NCI-H2081 (cell line): ENCODE data around the gene FAM110C.
A peak's percentile ranks its signal among the peaks of the same experiment; 100 is the strongest.
"Not testable (repeated sequence)": the region's sequence is repeated elsewhere in the genome, so short reads cannot be mapped to it uniquely, and the experiment has no call there.

Source experiments
- DNase-seq, 2 experiments: peaks; one replicate each; lab custom pipeline; 2025; lab: John Stamatoyannopoulos, UW

FAM110C gene

DNA sequence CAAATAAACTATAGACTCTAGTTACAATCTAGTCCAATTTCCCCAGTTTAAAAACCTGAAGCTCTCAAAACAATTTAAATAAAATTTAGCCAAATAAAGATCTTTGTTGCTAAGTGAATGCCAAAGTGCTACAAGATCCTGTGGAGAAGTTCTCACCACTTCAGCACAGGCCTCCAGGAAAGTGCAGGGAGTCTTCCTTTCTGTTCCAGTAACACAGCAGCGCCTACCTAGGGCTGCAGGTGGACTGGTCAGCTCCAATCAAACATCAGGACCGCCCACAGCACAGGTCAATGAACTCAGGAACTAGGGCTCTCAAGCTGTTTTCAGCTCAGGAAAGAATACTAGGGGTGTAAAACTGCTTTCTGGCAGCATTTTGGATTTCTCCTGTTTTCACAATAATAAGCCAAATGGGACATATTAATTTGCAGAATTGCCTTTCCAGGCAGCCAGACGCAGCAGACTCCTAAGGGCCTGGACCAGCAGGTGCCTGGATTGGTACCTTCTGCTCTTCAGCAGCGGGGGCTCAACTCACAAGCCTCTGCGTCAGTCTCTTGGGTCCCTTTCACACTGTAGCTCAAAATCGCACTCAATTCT lies 1.5 kb downstream of the FAM110C start:
- DNase-seq: no peak

DNA sequence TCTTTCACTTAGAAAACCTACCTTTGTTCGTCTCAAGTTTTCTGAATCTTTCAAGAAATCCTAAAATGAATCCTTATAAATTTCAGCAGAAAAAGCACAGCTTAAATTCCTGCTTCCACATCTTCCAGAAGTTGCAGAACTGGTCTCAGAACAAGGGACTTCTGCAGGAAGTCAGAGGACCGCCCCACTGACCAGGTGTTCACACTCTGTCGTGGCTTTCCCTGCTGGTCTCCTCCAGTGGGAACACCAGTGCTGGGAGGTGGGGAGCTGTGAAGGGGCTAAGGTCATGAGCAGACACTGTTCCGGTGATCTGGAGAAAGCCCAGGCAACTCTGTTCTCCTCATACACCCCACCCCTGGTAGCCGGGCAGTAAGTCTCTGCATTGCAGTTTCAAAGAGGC lies 3.5 kb downstream of the FAM110C start:
- no peak for DNase-seq

DNA sequence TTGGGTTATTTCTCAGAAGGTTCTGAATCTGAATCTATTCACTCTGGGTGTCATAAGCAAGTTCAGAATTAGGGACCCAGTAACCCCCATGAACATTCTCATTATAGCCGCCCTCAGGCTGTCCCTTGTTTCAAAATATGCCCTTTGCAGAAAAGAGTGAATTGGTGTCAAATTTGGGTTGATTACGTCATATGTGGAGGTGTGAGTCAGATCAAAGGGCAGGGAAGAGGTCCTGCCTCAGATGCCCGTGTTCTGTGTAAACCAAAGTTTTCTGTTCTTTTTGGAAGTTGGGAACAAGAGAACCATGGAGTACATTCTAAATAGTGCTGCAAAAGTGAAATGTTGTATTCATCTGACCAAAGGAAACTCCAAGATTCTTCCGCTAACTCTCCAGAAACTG lies 5.8 kb downstream of the FAM110C start:
- DNase-seq: no peak

DNA sequence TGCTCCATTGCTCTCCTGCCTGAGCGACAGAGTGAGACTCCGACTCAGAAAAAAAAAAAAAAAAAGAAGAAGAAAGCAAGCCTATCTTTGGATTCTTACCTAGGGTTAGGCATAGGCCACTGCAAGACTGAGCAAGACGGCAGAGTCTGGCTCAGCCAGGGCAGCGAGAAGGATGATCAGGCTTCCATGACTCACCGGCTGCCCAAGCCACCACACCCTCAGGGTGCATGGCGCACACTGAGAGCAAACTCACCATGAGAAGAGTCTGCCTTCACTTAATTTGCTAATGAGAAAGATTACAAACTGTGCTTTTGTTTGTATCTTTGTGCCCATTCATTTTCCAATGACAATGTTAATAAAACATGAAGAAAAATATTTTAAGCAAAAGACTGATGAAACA lies 8.2 kb downstream of the FAM110C start:
- DNase-seq: no peak

DNA sequence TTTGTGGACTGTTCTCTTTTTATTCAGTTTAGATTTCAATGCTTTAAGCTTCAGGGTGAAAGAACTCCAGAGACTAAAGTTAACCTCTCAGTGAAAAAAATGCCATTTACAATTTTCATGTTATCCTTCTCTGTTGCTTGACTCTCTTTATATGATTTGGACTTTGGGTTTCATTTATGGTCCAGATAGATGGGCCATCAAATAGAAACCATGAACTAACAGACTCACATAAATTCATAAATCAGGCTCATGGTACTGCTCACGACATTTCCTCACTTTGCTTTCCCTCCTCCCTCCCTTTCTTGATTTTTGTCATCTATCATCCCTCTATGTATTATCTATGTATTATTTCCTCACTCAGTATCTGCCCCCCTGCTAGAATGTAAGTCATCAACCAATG lies 10.0 kb downstream of the FAM110C start:
- no peak for DNase-seq

DNA sequence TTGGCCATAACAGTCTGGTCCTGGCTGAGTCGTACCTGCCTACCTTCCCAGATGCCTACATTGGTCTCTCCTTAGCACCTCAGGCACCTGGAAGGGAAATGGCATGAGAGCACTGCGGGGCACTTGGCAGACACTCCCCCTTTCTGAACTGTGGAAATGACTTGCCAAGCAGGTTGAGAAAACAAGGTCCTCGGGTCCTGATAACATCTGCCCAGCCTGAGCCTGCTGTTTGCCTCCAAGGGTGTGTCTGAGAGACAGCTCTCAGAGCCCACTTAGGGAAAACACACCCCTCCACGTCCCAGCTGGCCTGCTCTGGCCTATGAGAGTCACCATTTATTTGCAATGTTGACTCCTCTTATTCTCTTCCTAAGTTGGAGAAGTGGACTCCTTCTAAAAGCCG lies 10.5 kb downstream of the FAM110C start:
- no peak for DNase-seq

DNA sequence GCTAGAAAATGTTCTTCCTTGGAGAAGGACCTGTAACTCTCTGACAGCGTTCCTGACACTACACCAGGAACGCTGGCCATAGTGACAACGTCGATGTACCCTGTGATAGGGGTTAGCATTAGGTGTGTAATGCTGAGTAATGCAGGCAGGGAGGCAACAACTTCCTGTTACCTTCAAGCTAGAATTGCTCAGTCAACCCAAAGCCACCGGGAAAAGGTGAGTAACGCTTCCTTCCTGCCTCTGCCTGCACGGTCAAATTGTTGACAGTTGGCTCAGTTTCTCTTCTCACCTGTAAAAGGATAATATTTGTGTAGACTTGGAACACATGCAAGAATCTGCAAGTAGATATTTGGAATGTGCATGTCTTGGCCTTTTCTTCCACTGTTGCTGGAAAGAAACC lies 12.7 kb downstream of the FAM110C start:
- DNase-seq: no peak

DNA sequence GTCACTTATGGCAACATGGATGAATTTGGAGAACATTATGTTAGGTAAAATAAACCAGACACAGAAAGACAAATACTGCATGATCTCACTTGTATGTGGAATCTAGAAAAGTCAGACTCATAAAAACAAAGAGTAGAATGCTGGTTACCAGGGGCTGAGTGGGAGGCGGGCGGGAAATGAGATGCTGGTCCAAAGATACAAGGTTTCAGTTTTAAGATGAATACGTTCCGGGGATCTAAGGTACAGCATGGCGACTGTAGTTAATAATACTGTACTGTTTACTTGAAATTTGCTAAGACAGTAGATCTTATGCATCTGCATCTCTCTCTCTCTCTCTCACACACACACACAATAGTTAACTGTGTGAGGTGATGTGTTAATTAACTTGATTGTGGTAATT lies 14.2 kb downstream of the FAM110C start:
- DNase-seq: no peak

DNA sequence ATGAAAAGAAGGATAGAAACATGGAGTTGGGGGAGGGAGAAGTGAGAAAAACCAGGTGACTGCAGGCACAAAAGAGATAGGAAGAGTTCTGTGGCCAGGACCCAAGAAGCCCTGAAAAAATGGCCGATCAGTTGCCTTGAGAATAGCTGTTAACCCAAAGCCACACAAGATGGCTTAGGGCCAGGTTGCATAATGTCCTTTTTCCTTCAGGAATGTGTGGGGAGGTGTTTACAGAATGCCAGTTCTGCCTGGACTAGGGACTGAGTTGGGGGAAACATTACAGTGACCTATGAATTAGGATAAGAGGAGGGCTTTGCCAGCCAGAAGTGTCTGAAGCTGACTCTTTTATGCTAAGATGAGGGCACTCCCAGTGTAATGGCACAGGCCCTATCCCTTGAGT lies 17.1 kb downstream of the FAM110C start:
- DNase-seq: no peak

DNA sequence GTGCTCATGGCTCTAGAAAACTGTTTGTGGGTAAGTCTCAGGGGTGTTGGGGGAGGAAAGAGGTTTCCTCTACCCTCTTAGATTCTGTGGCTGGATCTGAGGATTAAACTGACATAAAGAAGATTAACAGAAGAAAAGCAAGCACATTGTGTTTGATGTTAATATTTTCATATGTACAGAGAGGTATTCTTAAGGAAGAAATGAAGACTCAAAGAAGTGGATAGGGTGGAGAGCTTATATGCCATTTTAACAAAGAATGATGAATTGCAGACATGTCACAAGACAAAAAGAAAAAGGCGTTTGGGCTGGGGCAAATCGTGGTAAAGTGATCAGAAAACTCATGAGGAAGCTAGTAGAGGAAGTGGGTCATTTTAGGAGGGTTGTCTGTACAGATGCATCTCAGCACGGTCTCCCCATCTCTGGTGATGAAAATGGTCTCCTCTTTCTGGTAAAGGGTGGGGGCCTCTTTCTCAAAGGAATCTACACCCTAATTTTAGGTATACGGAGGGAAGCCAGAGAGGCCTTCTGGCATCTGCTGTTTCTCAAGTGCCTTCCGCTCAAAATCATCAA lies 17.8 kb downstream of the FAM110C start:
- no peak for DNase-seq

DNA sequence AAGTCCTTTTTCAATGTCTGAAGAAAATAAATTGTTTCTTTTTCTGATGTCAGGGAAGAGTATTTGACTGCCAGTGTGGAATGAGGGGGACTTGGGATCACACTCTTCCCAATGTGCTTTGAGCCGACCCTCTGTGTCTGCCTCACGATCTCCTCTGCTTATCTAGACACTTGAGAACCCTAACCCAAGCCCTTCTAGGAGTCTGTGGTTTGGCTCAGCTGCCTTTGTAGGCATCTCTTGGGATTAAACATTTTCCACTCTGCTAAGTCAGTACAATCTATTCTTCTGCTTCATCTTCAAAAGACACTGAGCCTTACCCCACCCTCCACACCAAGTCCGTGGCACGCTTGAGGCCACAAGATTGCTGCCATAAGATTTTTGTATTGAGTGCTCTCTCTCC lies 19.4 kb downstream of the FAM110C start:
- DNase-seq: no peak

DNA sequence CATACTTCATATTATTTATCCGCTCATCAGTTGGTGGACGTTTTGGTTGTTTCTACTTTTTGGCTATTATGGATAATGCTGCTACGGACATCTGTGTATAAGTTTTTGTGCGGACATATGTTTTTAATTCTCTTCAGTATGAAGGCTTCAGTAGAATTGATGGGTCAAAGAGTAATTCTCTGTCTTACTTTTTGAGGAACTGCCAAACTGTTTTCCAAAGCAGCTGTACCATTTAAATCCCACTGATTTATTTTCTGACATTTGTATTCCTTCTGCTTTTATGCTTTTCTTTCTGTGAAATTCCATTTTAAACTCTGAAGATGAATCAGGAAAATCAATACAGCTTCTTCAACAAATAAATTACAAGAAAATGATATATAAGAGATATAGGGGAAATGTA lies 20.8 kb downstream of the FAM110C start:
- no peak for DNase-seq

DNA sequence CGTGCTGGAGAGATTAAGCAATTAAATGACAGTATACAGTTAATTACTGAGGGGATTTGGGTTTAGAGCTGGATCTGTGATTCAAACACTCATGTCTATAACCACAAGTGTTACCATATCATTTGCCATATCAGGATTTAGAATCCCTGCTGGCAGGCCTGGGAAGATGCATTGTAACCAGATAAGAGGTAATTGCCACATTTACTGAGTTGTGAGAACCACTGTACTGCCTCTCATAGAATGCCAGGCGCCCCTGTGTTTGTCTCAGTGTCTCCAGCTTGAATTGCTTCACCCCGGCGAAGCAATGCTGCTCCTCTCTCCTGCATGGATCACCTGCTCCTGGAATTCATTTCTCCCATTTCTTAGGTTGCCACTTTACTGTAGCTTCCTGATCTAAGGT lies 21.7 kb downstream of the FAM110C start:
- DNase-seq: peak in 1 of 2 experiments; percentile 31

DNA sequence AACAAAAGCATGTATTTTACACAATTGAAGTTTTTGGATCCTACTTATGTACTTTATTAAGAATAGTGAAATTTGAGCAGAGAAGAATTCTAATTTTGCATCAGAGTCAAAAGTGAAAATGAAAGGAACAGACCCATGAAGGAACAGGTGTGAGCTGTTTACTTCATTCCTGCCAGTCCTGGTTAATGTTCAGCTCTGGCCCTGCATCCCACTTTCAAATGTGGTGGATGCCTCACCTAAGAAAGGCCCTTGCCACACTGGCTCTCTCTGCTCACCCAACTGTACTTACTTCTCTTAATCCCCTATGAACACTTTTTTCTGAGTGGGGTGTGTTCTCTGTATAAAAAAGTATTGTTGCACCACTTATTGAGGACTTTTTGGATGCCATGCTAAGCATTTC lies 22.2 kb downstream of the FAM110C start:
- DNase-seq: no peak

DNA sequence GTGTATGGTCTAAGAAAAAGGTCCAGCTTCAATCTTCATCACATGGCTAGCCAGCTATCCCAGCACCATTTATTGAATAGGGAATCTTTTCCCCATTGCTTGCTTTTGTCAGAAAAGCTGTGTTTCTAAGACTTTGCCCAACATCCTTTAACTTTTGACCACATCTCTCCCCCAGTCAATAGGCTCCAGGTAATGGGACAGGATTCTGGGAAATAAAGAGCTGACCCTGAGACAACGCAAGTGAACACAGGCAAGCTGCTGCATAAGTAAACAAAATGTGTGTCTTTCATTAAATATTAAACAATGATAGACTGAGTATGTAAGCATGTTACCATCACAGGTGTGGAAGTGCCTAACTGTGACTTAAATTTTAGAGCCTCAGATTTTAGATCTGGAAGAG lies 23.0 kb downstream of the FAM110C start:
- no peak for DNase-seq

DNA sequence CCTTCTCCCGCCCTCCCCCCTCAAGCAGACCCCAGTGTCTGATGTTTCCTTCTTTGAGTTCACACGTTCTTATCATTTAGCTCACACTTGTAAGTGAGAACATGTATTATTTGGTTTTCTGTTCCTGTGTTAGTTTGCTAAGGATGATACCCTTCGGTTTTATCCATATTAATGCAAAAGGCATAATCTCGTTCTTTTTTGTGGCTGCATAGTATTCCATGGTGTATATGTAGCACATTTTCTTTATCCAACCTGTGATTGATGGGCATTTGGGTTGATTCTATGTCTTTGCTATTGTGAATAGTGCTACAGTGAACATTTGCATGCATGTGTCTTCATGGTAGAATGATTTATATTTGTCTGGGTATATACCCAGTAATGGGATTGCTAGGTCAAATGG lies 24.1 kb downstream of the FAM110C start:
- DNase-seq: not testable (repeated sequence)

DNA sequence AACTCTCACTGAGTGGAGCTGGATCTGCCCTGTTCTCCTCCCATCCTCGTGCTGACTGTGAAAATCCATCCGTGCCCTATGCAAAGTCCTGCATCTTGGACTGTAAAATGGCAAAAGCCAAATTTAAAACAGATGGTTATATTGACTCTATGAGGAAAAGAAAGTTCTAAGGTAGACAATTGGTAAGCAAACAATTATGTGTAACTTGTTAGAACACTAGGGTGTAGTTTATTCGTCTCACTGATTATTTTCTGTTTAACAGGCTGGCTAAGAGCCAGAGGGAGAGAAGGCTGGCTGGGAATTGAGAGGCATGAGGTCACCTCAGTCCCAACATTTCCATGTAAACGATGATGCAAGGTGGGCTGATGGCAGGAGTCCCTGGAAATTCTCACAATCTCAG lies 26.0 kb downstream of the FAM110C start:
- DNase-seq: peak; percentile 58 to 83

DNA sequence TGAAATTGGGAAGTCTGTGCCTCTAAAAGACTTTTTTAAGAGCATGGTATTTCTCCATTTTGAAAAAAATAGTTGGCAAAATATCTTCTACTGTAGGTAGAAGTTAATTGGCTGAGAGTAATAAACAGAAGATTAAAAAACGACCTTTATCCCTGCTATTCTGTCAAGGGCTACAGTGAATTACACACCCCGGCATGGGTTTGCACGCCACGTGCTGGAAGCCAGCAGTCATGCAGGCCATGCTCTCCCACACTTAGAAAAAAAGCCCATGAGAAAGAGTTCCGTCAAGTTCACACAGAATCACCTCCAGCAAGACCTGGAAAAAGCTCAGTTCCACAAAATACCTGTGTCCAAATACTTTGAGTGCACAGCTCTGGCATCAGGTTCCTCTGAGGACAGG lies 26.8 kb downstream of the FAM110C start:
- no peak for DNase-seq

DNA sequence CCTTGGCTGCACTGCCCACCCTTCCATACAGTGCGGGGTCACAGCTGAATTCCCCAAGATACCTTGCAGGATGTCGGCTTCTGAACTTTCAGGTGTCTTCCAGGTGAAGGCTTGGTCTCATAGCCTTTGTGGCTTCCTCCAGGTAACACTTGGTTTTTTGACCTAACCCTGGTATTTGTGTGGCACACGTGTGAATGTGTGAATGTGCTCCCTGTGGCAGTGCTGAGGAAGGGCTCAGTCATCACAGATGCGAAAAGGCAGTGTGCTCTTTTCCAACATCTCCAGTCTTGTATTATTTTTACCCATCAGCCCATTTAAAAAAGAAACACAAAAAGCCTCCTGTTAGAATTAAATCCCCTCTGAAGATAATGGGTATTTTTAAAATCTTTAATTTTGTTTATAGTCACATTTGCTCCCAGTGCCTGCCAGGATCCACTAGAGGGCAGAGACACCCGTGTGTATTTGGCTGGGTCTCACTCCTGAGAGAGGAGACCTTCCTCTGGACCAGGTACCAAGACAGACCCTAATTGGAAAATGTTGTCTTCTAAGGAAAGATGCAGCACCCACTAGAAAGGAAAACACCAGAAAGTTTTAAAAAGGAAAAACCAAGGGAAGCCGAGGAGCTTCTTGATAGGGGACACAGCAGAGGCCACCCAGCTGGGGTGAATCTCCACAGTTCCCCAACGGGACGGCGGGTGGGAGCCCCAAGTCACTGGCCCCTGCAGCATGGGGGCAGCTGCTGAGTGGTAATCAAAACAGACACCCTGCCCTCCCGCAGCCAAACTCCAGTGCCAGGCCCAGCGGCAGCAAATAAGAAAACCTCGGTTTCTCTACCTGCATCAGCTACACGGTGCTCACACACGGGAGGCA lies 27.7 kb downstream of the FAM110C start:
- DNase-seq: peak; percentile 45 to 62

DNA sequence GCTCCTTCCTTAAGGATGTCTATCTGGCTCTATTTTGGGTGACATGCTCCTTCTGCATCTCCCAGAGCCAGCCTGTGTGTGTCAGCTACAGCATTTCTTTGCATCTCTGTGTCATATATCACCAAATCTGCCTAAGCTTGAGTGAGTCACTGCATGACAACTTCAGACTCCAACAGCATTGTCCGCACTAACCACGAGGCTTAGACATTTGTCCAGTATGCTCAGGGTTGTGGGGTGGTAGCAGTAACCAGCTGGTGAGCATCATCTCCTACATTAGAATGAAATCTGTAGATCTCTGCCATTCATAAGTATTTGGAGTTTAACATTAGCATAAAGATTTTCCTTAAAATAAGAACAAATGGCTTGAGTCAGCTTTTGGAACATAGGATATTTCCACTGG lies 30.4 kb downstream of the FAM110C start:
- DNase-seq: not testable (repeated sequence)

DNA sequence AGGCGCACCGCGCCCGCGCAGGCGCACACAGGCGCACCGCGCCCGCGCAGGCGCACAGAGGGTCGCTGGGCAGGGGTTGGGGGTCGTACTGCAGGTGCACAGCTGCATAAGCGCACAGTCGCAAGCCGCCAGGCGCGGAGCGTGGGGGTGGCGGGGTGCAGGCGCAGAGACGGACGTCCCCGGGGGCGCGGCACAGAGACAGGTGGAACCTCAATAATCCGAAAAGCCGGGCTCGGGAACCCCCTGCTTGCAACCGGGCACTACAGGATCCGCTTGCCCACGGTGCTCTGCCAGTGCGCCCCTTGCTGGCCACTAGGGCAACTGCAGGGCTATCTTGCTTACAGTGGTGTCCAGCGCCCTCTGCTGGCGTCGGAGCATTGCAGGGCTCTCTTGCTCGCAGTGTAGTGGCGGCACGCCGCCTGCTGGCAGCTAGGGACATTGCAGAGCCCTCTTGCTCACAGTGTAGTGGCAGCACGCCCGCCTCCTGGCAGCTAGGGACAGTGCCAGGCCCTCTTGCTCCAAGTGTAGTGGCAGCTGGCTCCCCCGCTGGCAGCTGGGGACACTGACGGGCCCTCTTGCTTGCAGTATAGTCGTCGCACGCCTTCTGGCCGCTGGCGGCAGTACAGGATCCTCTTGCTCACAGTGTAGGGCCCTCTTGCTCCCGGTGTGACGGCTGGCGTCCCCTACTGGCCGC lies 34.9 kb downstream of the FAM110C start:
- DNase-seq: peak in 1 of 2 experiments; percentile 22

DNA sequence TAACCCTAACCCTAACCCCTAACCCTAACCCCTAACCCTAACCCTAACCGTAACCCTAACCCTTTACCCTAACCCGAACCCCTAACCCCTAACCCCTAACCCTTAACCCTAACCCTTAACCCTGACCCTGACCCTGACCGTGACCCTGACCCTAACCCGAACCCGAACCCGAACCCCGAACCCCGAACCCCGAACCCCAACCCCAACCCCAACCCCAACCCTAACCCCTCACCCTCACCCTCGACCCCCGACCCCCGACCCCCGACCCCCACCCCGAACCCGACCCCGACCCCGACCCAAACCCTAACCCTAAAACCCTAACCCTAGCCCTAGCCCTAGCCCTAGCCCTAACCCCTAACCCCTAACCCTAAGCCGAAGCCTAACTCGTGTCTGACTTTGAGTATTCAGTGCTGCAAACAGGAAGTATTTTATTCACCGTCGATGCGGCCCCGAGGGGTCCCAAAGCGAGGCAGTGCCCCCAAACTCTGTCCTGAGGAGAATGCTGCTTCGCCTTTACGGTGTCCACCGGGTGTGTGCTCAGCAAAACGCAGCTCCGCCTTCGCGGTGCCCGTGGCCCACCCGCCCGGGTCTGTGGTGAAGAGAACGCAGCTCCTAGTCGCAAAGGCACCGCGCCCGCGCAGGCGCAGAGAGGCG lies 36.0 kb downstream of the FAM110C start:
- no peak for DNase-seq
